NK-92 treated with Interleukin-12 subunit alpha and Interleukin-12 subunit beta, amount 100 ng/mL, for 24 hours (cell line): ENCODE data around the gene TEX53.

Source experiments
- DNase-seq: peaks from one replicate; lab custom pipeline; 2025; lab: John Stamatoyannopoulos, UW

TEX53 gene

DNA sequence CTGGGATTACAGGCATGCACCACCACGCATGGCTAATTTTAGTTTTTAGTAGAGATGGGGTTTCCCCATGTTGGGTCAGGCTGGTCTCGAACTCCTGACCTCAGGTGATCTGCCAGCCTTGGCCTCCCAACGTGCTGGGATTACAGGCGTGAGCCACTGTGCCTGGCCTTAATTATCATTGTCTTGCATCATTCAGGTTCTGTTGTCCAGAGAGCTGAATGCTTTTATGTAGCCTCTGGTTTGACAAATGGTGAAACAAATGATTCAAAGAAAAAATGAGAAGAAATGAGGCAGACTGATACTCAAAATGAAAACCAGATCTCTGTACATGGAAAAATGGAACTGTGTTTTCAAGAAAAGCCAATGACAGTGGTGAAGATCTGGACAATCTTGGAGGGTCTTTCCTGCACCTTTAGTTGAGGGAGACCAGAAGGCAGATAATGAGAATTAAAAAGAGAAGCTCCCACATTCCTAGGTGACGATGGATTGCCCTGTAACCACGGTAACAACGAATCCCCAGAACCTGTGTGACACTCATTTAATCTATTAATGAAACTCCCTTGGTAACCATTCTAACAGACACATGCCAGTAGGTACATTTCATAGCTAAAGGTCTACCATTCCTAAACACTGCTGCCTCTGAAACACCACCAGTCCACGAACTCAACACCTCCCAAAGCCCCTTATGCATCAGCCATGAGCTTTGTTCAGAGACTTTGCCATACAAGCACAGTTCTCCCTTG, 22.8 kb upstream of the TEX53 start:
- DNase-seq, result no peak

DNA sequence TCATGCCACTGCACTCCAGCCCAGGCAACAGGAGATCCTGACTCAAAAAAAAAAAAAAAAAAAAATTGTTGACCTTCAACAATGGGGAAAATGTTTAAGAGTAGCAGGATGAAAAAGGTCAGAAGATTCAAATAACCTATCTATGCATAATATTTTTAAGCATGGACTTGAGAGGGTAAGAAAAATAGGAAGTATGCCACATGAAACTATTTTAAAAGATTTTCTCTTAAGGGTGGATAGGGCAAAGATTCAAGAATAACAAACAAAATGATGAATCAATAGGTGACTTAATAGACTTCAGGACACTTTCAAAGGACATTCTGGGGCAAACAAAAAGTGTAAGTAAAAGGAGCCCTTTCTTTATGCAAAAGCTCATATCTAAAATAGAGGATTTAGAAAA, 21.2 kb upstream of the TEX53 start:
- DNase-seq, result no peak

- no peak for DNase-seq
These were observed 20.5 kb upstream of the TEX53 start for GRCh38 chr9:114678130-114678529.

DNA sequence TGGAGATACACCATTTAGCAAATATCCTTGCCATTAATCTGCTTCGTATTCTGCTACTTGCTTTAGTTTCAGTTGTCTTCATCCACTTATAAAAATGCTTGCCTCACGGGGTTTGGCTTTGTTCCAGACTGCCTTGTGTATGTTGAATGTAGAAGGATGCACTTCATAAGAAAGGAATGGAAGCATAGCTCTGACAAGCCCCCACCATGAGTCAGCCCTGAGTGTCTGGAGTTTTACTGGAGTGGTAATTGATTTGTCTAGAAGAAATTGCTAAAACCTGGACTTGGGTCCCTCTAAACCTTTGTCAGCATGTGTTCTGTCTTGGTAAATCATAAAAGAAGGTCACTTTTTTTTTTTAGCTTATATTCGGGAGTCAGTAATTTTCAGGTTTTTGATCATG, 19.8 kb upstream of the TEX53 start:
- no peak for DNase-seq

GRCh38 chr9:114676901-114677300, 19.3 kb upstream of the TEX53 start:
- no peak for DNase-seq

DNA sequence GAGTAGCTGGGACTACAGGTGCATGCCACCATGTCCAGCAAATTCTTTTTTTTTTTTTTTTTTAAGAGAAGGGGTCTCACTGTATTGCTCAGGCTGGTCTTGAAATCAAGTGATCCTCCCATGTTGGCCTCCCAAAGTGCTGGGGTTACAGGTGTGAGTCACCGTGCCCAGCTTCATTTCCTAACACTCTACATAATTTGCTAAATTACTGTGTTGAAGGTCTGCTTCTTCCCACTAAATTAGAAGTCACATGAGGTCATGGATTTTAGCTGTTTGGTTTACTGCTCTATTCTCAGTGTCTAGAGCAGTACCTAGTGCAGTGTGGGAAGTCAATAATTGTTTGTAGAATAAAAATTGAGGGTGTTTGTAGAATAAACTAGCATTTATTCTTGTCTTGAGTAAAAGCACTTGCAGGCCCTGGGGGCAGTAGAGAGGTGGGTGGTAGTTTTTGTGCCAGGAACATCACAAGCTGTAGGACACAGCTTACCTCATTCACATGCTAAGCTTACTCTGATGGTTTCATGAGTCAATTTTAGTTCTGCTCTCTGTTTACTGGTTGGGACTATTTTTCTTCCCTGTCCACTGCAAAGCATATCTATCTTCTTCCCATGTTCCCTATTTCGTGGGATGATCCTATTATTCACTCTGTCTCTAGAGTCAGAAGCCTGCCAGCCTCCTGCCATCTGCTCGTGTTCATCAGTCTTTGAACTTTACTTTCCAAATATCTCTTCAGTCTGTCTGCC, 17.4 kb upstream of the TEX53 start:
- DNase-seq, result no peak

DNA sequence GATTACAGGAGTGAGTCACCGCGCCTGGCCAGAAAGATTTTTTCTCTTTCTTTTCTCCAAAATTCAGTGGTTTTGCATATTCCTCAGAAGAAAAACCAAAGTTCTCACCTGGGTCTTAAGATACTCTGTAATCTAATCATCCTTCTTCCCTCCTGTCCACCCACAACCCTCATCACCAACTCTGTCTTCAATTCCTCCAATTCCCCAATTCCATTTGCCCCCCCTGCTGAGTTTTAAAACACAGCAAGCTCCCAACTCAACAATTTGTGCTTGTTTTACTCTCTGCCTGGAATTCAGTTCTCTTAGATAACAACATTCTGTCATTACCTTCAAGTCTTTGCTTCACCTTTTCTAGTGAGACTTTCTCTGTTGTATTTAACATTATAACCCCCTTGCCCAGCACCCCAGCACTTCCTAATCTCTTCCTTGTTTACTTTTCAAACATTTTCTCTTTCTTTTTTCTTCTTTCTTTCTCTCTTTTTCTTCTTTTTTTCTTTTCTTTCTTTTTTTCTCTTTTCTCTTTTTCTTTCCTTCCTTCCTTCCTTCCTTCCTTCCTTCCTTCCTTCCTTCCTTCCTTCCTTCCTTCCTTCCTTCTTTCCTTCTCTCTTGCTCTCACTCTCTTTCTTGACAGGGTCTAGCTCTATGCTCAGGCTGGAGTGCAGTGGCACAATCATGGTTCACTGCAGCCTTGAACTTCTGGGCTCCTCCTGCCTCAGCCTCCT, 16.6 kb upstream of the TEX53 start:
- DNase-seq, result no peak

- no peak for DNase-seq
These were observed 14.0 kb upstream of the TEX53 start for GRCh38 chr9:114671605-114672004.

DNA sequence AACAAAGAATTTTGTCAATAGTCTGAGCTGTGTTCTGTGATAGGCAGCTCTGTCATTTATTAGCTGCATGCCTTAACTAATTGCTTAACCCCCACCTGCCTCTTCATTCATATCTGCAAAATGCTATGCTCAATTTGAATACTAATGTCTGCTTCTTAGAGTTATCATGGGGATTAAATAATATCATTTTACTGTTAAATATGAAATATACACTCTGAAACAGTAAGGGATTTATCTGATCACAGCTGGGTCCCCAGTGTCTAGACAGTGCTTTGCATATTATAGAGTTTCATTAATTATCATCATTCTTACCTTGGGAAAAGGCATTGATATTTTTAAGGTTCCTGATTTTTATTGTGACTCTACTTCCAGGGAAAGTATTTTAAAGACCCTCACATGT, 12.4 kb upstream of the TEX53 start:
- no peak for DNase-seq

- no peak for DNase-seq
These were observed 10.5 kb upstream of the TEX53 start for GRCh38 chr9:114668146-114668545.

GRCh38 chr9:114666851-114667250, 9.2 kb upstream of the TEX53 start:
- DNase-seq, result no peak

- DNase-seq, result no peak
These were observed 8.8 kb upstream of the TEX53 start for GRCh38 chr9:114666401-114666800.

GRCh38 chr9:114664181-114664580, 6.6 kb upstream of the TEX53 start:
- no peak for DNase-seq

- peak; percentile 4 for DNase-seq
These were observed 4.7 kb upstream of the TEX53 start for GRCh38 chr9:114662081-114662989.

GRCh38 chr9:114656301-114656700, 1.3 kb downstream of the TEX53 start:
- DNase-seq, result no peak

- DNase-seq, result no peak
These were observed 1.9 kb downstream of the TEX53 start for GRCh38 chr9:114655689-114656088.

DNA sequence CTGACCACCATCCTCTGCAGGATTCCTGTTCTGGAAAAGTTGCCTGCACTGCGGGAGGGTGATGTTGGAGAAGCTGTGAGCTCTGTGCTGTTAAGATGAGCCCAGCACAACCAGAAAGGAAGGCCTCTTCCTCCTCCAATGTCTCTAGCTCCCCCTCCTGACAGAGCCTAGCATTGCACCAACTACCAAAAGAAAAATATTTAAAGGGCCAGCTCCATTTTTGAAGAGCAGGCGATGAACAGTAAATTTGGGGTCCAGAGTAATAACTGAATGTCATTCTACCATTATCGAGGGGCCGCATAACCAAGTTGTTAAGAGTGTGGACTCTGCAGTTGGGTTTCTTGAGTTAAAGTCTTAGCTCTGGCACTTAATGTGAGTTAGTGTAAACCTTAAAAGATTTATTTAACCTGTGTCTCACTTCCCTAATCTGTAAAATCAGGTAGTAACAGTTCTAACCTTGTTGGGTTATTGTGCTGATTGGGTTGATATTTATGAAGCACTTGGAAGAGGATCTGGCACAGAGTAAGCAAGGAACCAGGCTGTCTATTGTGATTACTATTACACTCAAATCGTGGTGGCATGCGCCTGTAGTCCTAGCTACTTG, 3.9 kb downstream of the TEX53 start:
- DNase-seq, result peak; percentile 18

GRCh38 chr9:114652776-114653555, 4.6 kb downstream of the TEX53 start:
- no peak for DNase-seq

DNA sequence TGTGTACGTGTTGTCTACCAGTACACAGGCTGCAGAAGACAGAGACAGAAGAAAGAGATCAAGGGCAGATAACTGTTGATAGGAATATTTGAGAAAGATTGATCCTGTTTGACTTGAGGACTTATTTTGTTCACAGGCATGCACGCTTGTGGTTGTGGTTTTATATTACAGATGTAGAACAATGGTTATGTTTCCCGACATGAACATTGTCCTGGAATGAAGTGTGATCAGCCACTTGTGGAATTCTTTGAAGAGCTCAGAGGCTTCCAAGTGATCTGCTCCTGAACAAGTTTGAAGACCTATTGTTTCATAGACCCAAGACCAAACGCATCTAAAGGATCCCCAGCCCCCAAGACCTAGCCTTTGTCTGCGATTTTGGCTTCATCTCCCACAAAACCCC, 13.7 kb downstream of the TEX53 start:
- no peak for DNase-seq

GRCh38 chr9:114643001-114643400, 14.6 kb downstream of the TEX53 start:
- DNase-seq, result no peak

DNA sequence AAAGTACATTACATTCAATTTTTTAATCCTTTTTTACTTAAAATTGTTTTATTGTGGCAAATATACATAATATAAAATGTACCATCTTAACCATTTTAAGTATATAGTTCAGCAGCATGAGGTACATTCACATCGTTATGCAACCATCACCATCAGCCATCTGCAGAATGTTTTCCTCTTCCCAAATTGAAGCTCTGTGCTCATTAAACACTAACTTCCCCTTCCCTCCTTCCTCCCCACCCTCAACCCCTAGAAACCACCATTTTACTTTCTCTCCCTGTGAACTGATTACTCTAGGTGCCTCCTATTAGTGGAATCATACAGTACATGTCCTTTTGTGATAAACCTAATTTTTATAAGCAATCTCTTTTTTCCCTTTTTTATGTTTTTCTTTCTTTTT, 15.6 kb downstream of the TEX53 start:
- no peak for DNase-seq
